C4-2B (cell line): ENCODE data around the gene TMEM132D.

ENCODE experiments used
- ZFX ChIP-seq: fragments of 450-650 bp; IDR thresholded peaks from 2 replicates; pipeline ENCODE4 v1.6.1; 2017
- TF ChIP-seq, protein P1 (sequence below): fragments of 450-650 bp; conservative IDR thresholded peaks from 2 replicates; pipeline ENCODE4 v1.5.1; 2017; ENCODE audit warnings: mild to moderate bottlenecking

DNA sequence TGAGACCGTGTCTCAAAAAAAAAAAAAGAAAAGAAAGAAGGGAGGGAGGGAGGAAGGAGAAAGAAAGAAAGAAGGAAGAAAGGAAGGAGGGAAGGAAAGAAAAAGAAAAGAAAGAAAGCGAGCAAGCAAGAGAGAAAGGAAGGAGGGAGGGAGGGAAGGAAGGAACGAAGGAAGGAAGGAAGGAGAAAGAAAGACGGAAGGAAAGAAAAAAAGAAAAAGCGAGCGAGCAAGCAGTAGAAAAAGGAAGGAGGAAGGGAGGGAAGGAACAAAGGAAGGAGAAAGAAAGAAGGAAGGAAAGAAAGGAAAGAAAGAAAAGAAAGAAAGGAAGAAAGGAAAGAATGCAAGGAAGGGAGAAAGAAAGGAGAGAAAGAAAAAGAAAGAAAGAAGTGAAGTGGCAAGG, 546.6 kb downstream of the TMEM132D start:
- TF ChIP-seq, protein P1, sequence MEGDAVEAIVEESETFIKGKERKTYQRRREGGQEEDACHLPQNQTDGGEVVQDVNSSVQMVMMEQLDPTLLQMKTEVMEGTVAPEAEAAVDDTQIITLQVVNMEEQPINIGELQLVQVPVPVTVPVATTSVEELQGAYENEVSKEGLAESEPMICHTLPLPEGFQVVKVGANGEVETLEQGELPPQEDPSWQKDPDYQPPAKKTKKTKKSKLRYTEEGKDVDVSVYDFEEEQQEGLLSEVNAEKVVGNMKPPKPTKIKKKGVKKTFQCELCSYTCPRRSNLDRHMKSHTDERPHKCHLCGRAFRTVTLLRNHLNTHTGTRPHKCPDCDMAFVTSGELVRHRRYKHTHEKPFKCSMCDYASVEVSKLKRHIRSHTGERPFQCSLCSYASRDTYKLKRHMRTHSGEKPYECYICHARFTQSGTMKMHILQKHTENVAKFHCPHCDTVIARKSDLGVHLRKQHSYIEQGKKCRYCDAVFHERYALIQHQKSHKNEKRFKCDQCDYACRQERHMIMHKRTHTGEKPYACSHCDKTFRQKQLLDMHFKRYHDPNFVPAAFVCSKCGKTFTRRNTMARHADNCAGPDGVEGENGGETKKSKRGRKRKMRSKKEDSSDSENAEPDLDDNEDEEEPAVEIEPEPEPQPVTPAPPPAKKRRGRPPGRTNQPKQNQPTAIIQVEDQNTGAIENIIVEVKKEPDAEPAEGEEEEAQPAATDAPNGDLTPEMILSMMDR = no peak
- TF ChIP-seq ZFX = no peak
